Measurements from ENCODE around the gene LRRC61. TPM values are rescaled to one million over a fixed set of nuclear protein-coding genes. Genes with fewer than 3 reads are reported as not detected.

The LRRC61 gene
- total and polyA plus RNA-seq, 2 experiments from 2014 or later, result 34.7 to 75.2 TPM

GRCh38 chr7:150381096-150381495 is 57.9 kb downstream of the LRRC61 start (continued):
- TF ChIP-seq ZNF462 (CRISPR knock-in tag; IDR thresholded peaks at IDR 0.05), result no peak
- no peak for TF ChIP-seq CTCF (conservative IDR thresholded peaks at IDR 0.05; ENCODE audit: low read depth in 2 of 2)
- no peak for TF ChIP-seq STAT1 (IDR thresholded peaks at IDR 0.05; ENCODE audit: unreplicated experiment)
- TF ChIP-seq EZH2 (IDR thresholded peaks at IDR 0.05; ENCODE audit: low read depth, unreplicated experiment), result no peak
- TF ChIP-seq, protein P1, sequence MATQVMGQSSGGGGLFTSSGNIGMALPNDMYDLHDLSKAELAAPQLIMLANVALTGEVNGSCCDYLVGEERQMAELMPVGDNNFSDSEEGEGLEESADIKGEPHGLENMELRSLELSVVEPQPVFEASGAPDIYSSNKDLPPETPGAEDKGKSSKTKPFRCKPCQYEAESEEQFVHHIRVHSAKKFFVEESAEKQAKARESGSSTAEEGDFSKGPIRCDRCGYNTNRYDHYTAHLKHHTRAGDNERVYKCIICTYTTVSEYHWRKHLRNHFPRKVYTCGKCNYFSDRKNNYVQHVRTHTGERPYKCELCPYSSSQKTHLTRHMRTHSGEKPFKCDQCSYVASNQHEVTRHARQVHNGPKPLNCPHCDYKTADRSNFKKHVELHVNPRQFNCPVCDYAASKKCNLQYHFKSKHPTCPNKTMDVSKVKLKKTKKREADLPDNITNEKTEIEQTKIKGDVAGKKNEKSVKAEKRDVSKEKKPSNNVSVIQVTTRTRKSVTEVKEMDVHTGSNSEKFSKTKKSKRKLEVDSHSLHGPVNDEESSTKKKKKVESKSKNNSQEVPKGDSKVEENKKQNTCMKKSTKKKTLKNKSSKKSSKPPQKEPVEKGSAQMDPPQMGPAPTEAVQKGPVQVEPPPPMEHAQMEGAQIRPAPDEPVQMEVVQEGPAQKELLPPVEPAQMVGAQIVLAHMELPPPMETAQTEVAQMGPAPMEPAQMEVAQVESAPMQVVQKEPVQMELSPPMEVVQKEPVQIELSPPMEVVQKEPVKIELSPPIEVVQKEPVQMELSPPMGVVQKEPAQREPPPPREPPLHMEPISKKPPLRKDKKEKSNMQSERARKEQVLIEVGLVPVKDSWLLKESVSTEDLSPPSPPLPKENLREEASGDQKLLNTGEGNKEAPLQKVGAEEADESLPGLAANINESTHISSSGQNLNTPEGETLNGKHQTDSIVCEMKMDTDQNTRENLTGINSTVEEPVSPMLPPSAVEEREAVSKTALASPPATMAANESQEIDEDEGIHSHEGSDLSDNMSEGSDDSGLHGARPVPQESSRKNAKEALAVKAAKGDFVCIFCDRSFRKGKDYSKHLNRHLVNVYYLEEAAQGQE (IDR thresholded peaks at IDR 0.05; ENCODE audit: unreplicated experiment), result no peak
- TF ChIP-seq EZH2phosphoT487 (IDR thresholded peaks at IDR 0.05; ENCODE audit: unreplicated experiment), result no peak
- no peak for TF ChIP-seq ETS1 (IDR thresholded peaks at IDR 0.05)
